Calu3 (cell line): ENCODE data around the gene GPX3. TPM values are rescaled to one million over a fixed set of nuclear protein-coding genes. Genes with fewer than 3 reads are reported as not detected.

ENCODE experiments used
- BruUV-seq: library from RNA; stranded (reverse); fragments of 400-500 nt; replicated peaks from 2 replicates; lab custom pipeline; 2021; lab: Mats Ljungman, UMichigan
- CTCF ChIA-PET: fragments of 300-600 bp; sonication (Branson Sonifier 250); formaldehyde crosslinking; loops from one replicate; lab custom pipeline; 2022; ENCODE audit warnings: antibody characterized with exemption; lab: Charles Lee
- DNase-seq: peaks from one replicate; pipeline ENCODE4 v3.0.0; 2022
- H3K27ac Mint-ChIP-seq: one replicate; pipeline ENCODE4 v1.8.0; 2022; ENCODE audit warnings: mixed read lengths; ENCODE audit not compliant: unreplicated experiment
- H3K27me3 Mint-ChIP-seq: one replicate; pipeline ENCODE4 v1.8.0; 2022; ENCODE audit warnings: mixed read lengths; ENCODE audit not compliant: unreplicated experiment
- H3K36me3 Mint-ChIP-seq: one replicate; pipeline ENCODE4 v1.8.0; 2022; ENCODE audit warnings: mild to moderate bottlenecking, moderate library complexity, mixed read lengths; ENCODE audit not compliant: insufficient read depth, unreplicated experiment
- H3K4me1 Mint-ChIP-seq: one replicate; pipeline ENCODE4 v1.8.0; 2022; ENCODE audit warnings: mild to moderate bottlenecking, low read depth, mixed read lengths; ENCODE audit not compliant: unreplicated experiment
- H3K4me3 Mint-ChIP-seq: one replicate; pipeline ENCODE4 v1.8.0; 2022; ENCODE audit warnings: mild to moderate bottlenecking, low read depth, moderate library complexity, mixed read lengths; ENCODE audit not compliant: unreplicated experiment
- H3K9me3 Mint-ChIP-seq: one replicate; pipeline ENCODE4 v1.8.0; 2022; ENCODE audit warnings: low read depth, mixed read lengths; ENCODE audit not compliant: unreplicated experiment
- intact Hi-C: fragments of 100-400 bp; cut with micrococcal nuclease; formaldehyde crosslinking; loops from one replicate; pipeline ENCODE4 v1.10.0; 2022; ENCODE audit not compliant: unreplicated experiment
- total RNA-seq: library from RNA; stranded (reverse); gene quantifications from 2 replicates; pipeline ENCODE4 v1.2.3, GENCODE V29; 2022
- TF ChIP-seq, protein P1 (sequence below): fragments of 200-600 bp; IDR thresholded peaks from one replicate; pipeline ENCODE4 v1.8.0; 2022; ENCODE audit warnings: antibody characterized with exemption; ENCODE audit not compliant: unreplicated experiment

Gene GPX3
- total RNA-seq, 1 experiment from 2014 or later = not detected

DNA sequence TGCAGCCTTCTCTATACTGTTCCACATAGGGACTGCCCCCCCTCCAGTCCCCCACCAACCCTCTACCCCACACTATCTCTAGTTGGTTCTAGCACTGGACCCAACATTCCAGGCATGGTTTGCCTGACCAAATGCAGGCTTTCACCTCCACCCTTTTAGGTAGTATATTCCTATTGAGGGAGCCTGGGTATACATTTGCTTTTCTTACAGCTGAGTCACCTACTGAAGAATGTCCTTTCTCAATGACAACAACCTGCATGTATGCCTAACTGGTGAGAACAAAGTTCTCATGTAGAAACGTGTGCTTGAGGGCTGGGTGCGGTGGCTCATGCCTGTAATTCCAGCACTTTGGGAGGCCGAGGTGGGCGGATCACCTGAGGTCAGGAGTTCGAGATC lies 52.2 kb downstream of the GPX3 start:
- no TSS peak for BruUV-seq
- Mint-ChIP-seq H3K27me3 (no peaks in the 10 kb centered on the region), H3K4me1 (peaks cover 94% of the 10 kb centered on the region), H3K9me3 (no peaks in the 10 kb centered on the region), H3K36me3 (peaks cover 96% of the 10 kb centered on the region), H3K27ac (peak overlapping the region; percentile 79), H3K4me3 (peak overlapping the region; percentile 43)
- CTCF ChIA-PET = interaction anchor here (0.6 to 1.7 kb wide), 3 partner anchors 11 to 21 kb away, joined by 3 to 6 read pairs (median 3); no protein-coding TSS in a partner anchor
- DNase-seq = peak; percentile 48
- intact Hi-C loops = no loop called here
- TF ChIP-seq, protein P1, sequence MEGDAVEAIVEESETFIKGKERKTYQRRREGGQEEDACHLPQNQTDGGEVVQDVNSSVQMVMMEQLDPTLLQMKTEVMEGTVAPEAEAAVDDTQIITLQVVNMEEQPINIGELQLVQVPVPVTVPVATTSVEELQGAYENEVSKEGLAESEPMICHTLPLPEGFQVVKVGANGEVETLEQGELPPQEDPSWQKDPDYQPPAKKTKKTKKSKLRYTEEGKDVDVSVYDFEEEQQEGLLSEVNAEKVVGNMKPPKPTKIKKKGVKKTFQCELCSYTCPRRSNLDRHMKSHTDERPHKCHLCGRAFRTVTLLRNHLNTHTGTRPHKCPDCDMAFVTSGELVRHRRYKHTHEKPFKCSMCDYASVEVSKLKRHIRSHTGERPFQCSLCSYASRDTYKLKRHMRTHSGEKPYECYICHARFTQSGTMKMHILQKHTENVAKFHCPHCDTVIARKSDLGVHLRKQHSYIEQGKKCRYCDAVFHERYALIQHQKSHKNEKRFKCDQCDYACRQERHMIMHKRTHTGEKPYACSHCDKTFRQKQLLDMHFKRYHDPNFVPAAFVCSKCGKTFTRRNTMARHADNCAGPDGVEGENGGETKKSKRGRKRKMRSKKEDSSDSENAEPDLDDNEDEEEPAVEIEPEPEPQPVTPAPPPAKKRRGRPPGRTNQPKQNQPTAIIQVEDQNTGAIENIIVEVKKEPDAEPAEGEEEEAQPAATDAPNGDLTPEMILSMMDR = no peak

DNA sequence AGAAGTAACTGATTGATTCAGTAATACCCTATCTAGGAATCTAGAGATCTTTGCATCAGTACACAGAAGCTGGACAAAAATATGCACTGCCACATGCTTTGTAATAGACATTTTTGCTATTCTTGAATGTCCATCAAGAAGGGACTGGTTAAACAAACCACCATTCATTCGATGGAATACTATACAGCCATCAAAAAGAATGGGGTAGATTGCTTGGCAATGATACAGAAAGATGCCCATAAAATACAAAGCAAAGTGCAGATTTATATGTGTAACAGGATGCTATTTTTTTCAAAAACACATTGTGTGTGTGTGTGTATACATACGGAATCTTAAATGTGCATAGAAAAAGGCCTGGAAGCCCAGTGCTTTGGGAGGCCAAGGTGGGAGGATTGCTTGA lies 52.9 kb downstream of the GPX3 start:
- no peaks in the 10 kb centered on the region for H3K27me3 Mint-ChIP-seq
- TF ChIP-seq, protein P1 = no peak
- peaks cover 96% of the 10 kb centered on the region for H3K36me3 Mint-ChIP-seq
- DNase-seq = no peak
- peaks cover 94% of the 10 kb centered on the region for H3K4me1 Mint-ChIP-seq
- intact Hi-C loops = no loop called here
- no peaks in the 10 kb centered on the region for H3K9me3 Mint-ChIP-seq
- BruUV-seq = no TSS peak
- CTCF ChIA-PET = interaction anchor here (1.3 to 1.7 kb wide), 2 partner anchors 10 to 21 kb away, joined by 3 to 6 read pairs; no protein-coding TSS in a partner anchor
- peak overlapping the region; percentile 79 for H3K27ac Mint-ChIP-seq
- H3K4me3 Mint-ChIP-seq = no peak overlapping the region

- no peaks in the 10 kb centered on the region for H3K27me3 Mint-ChIP-seq
- intact Hi-C loops = loop anchor here (2.0 kb wide), 1 partner anchor 14 kb away; no protein-coding TSS in a partner anchor
- H3K36me3 Mint-ChIP-seq = peaks cover 96% of the 10 kb centered on the region
- H3K27ac Mint-ChIP-seq = peak overlapping the region; percentile 61
- no peak overlapping the region for H3K4me3 Mint-ChIP-seq
- DNase-seq = no peak
- CTCF ChIA-PET = interaction anchor here (0.7 to 1.5 kb wide), 4 partner anchors 9 to 23 kb away, joined by 3 to 4 read pairs (median 3); no protein-coding TSS in a partner anchor
- no TSS peak for BruUV-seq
- TF ChIP-seq, protein P1 = no peak
- H3K9me3 Mint-ChIP-seq = no peaks in the 10 kb centered on the region
- peaks cover 96% of the 10 kb centered on the region for H3K4me1 Mint-ChIP-seq
These were observed 54.2 kb downstream of the GPX3 start for GRCh38 chr5:151074557-151074956.

DNA sequence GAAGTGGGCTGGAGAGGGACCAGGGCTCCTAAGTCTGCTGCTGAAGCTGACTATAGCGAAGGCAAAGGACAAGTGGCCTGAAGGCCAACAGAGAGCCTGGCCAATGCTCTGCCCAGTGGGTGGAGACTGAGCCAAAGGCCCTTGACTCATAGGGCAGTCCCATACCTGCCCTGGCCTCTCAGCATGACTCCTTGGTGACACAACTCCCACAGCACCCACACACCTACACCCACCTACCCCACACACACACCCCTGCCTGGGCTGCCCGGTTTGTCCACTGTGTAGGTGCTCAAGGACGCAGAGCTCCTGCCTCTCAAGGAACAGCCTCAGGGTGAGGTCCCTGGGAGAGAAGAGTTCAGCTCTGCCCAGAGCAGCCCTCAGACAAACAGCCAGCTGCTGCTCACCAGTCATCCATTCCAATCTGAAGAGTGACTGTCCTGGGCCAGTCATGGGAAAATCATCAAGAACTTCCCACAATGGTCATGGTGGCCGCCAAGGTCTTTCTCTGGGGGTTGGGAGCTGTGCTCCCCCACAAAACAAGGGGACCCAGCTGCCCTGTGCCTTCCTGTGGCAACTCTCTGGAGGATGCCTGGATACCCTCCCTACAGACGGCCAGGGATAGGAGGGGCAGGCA lies 55.4 kb downstream of the GPX3 start:
- no peaks in the 10 kb centered on the region for H3K9me3 Mint-ChIP-seq
- no peaks in the 10 kb centered on the region for H3K27me3 Mint-ChIP-seq
- peak overlapping the region; percentile 73 for H3K27ac Mint-ChIP-seq
- DNase-seq = peak; percentile 82
- CTCF ChIA-PET = interaction anchor here (0.5 to 1.7 kb wide), 8 partner anchors 11 to 92 kb away, joined by 3 to 13 read pairs (median 4); no protein-coding TSS in a partner anchor
- peaks cover 92% of the 10 kb centered on the region for H3K4me1 Mint-ChIP-seq
- intact Hi-C loops = loop anchor here (2.0 kb wide), 1 partner anchor 15 kb away; no protein-coding TSS in a partner anchor
- TF ChIP-seq, protein P1 = no peak
- H3K4me3 Mint-ChIP-seq = peak overlapping the region; percentile 75
- TSS peak; percentile 23 for BruUV-seq
- peaks cover 96% of the 10 kb centered on the region for H3K36me3 Mint-ChIP-seq
